Dermis lymphatic vessel endothelial cell (primary cell): Measurements from ENCODE around the gene ABCG4. TPM values are rescaled to one million over a fixed set of nuclear protein-coding genes. Genes with fewer than 3 reads are reported as not detected.

ENCODE experiments used
- total RNA-seq: library from RNA; depleted of rRNA; stranded (reverse); fragments of >200 nt; gene quantifications from 2 replicates; pipeline ENCODE4 v1.2.1, GENCODE V29; 2014

The ABCG4 gene
- total RNA-seq, result under 0.01 TPM in 2 replicates

DNA sequence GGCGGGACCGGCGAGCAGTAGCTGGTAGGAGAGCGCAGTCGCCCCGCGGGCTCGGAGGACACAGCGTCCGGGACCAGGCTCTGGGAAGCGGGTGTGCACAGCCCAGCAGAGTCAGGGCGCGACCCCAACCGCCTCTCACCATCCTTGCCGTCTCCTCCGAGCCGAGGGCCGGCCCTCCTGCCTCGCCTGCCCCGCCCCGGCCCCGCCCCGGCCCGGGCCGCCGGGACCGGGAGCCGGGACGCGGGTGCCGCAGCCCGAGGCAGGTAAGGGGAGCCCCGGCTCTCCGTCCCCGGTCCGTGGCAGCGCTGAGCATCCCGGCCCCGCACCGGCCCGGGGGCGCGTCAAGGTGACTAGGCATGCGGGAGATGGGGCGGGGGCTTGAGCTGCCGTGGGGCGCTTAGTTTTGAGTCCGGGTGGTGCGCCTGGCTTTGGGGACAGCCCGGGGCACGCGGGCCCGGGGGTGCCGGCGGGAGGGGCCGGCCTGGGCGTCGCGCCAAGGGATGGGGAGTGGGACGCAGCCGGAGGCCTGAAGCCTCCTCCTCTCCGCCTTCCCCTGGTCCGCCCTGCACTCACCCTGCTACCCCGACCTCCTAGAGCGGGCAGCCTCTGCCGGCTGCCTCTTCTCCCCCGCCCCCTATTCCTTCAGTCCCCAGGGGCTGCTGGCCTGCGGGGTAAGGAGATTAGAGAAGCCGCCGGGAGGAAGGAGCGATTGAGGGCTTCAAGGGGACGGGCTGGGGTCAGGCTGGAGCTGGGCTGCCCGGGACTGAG lies at the start of gene ABCG4:
Gene ABCG4 (plus strand): TSS at position 35 of the 768 bp plus-strand sequence. CDS start 914 bp downstream, outside the sequence.

DNA sequence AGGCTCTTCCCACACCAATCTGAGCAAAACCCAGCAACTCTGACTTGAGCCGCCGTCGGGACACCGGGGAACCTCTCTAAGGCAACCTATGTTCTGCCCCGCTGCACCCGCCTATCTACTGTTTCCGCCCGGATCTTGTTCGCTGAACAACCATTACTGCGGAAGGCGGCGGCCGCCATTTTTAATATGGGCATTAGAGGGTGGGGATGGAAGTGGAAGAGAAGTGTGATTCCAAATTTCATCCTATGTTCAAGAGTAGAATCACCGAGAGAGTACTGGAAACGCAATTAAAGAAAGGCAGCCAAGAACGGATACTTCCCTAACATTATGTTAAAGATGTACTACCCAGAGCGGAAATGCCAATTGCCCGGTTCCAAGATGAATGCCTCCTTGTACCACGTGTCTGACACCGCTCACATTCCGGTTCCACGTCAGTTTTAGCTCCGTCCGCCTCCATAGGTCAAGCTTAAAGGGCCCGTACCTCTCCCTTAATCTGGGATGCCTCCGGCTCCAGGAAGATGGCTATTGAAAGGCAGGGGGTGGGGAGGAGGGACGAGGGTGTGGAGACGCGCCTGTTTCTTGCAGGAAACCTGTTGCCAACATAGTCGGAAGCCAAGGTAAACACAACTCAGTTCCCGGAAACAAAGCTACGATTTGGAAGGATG lies 47.0 kb upstream of the ABCG4 start, which contains the start of gene DPAGT1:
Gene DPAGT1 (minus strand): TSS at position 95 of the 665 bp plus-strand sequence. CDS start 198 bp downstream, outside the sequence.

DNA sequence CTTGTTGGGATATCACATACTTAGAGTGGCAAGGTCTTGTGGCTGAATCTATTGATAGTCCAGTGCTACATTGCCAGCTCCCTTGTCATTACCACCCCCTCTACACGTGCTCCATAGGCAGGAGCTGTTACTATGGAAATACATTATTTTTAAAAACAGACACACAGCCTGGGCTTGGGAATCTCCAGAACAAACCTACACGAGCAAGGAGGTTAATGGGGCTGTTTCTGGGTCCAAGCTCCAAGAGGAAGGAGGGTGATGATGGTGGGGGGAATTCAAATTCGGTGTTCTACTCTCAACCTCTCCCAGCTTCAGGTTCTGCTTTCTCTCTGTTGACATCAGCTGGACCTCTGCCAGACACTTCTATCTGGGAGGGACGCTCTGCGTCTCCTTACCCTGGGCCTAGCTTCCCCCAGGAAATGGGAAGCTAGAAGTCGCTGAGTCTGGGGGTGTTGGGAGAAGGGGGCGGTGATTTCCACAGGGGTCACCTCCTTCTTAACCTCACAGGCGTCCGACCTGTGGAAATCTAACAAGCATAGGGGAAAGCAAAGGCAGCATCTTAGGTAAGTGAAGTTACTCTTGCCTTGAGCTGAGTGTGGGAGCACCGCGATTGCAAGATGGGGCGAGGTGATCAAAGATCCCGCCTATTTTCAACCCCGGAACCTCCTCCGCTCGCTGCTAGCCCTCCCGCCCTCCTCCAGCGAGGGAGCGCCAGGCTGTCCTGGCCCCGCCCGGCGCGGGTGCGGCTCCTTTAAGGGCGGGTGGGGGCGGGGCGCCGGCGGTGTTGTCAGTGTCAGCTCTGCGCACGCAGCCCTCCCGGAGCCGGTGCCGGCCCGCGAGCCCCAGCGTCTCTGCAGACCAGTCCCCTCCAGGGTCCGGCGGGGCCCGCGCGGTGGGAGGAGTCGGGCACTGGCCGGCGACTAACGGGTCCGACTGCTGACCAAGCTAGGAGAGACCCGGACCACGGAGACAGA lies 42.0 kb upstream of the ABCG4 start, which contains the start of gene C2CD2L:
Gene C2CD2L (plus strand): TSS at position 781 of the 974 bp plus-strand sequence. CDS start 398 bp downstream, outside the sequence.

DNA sequence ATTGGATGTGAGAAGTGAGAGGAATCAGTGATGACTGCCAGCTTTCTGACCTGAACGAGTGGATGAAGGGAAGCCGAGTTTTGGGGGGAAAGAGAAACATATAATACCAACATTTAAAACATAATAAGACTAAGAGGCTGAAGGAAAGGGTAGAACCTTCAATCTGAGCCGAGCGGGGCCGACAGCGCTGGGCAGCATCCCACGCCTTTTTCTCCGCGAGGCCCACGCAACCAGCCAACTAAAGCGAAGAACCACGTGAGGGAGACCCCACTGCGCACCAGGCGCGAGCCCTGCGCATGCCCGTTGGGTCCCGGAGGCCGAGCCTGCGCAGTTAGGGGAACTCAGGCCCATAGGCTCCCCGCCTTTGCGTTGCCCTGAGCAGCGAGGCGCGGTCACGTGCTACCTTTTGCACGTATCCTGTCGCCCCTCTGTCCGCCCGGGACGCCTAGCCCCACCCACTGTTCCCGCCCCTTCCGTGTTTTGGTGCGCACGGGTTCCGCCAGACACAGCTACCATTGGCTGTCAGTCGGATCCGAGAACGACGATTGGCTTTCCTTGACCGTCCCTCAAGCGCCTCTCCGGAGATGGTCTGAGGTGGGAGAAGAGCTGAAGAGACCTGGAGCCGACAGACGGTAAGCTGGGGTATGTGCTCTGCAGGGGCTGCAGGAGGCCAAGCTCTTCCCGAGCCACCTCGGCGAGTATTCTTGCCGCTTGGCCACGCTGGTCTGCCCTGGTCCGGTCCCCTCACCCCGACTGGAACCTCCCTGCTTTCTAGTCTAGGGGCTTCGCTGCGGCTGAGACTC lies 27.6 kb upstream of the ABCG4 start, which contains the start of gene HINFP:
Gene HINFP (plus strand): TSS at position 573 of the 803 bp plus-strand sequence. CDS start 5,365 bp downstream, outside the sequence.

DNA sequence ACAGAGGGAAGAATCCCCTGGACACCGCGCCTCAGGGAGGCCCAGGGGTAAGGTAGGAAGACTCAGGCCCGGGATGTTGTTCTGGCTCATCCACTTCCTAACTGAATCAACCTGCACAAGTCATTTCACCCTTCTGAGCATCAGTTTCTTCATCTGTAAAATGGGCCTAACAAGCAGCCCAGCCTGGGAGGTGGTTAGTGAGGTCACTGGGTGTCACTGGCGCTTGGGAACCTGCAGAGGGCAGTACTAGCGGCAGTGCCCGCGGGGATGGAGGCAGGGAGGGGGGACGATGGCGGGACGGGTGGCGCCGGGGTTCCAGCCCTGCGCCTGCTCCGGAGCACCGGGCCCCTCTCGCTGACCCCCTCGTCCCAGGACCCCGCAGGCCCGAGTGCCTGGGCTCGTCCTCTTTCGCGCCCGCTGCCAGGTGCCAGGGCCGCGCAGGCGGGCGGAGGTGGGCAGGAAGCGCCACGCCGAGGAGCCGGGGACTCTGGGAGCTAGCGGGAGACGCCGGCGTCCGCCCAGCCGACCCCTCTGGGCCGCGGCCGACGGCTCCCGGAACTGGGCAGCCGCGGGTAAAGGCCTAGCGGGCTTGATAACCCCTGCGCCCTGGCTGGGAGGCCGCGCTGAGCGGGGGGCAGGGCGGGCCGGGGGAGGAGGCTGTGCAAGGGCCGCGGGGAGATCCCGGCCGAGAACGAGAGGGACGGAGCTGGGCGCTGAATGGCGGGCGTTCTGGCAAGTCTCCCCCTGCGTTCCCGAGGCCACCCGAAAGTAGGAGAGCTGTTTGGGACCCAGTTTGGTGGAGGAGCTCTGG lies 19.8 kb downstream of the ABCG4 start, which contains the start of gene NLRX1:
Gene NLRX1 (plus strand): TSS at position 255 of the 811 bp plus-strand sequence. CDS start 2,679 bp downstream, outside the sequence.

DNA sequence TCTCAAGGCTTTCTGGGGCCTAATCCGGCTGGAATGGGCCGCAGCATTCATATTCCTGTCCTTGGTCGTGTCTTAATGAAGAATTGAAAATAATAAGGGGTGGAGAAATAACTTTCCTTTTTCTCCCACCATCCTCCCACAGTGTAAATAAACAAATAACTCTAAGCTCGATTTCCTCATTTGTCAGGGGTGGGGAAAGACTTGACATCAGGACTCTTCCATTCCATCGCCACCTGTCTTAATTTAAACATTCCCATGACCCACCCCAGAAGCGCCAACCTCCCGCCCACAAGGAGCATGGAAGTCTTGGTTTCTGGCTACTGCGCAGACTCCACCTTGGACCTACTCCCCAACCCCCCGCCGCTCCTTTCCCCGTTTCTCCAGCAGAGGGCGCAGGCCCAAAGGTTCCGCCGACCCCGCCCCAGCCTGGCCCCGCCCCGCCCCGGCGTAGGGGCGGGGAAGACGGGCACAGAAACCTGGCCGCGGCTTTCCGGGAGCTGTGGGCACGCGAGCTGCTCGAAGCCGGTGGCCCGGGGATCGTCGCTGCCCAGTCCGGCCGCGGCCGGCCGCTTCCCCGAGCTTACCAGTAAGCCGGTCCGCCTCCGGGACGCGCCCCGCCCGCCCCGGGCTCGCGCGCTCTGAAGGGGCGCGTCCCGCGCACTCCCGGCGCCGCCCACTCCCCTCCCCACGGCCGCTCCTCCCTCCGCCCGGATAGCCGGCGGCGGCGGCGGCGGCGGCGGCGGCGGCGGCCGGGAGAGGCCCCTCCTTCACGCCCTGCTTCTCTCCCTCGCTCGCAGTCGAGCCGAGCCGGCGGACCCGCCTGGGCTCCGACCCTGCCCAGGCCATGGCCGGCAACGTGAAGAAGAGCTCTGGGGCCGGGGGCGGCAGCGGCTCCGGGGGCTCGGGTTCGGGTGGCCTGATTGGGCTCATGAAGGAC lies 57.0 kb downstream of the ABCG4 start, which contains the start of gene CBL:
Gene CBL (plus strand): TSS at position 766 of the 937 bp plus-strand sequence. CDS start 79 bp downstream, at position 845.

Other genes with a start within 250 kb of the ABCG4 start
- gene BCL9L, start 223.1 kb upstream of the ABCG4 start, total RNA-seq, result 5.1 and 5.5 TPM in 2 replicates
- gene UPK2, start 192.8 kb upstream of the ABCG4 start, total RNA-seq, result not detected in 2 replicates
- not detected in 2 replicates for gene FOXR1, start 177.3 kb upstream of the ABCG4 start, total RNA-seq
- 8.9 and 9.3 TPM in 2 replicates for gene CENATAC, start 150.9 kb upstream of the ABCG4 start, total RNA-seq
- 631 and 888 TPM in 2 replicates for gene RPS25, start 130.7 kb upstream of the ABCG4 start, total RNA-seq
- gene TRAPPC4, start 130.3 kb upstream of the ABCG4 start, total RNA-seq, result 66.1 and 89.7 TPM in 2 replicates
- 13.2 and 13.8 TPM in 2 replicates for gene SLC37A4, start 118.2 kb upstream of the ABCG4 start, total RNA-seq
- gene HYOU1, start 91.8 kb upstream of the ABCG4 start, total RNA-seq, result 199 and 221 TPM in 2 replicates
- 27.8 and 30.6 TPM in 2 replicates for gene VPS11, start 81.2 kb upstream of the ABCG4 start, total RNA-seq
- gene HMBS, start 64.2 kb upstream of the ABCG4 start, total RNA-seq, result 3.3 and 4.0 TPM in 2 replicates
- 12.7 and 13.8 TPM in 2 replicates for gene DPAGT1, start 47.2 kb upstream of the ABCG4 start, total RNA-seq
- gene C2CD2L, start 41.7 kb upstream of the ABCG4 start, total RNA-seq, result 2.4 and 3.6 TPM in 2 replicates
- gene HINFP, start 27.5 kb upstream of the ABCG4 start, total RNA-seq, result 13.4 and 14.2 TPM in 2 replicates
- gene NLRX1, start 19.7 kb downstream of the ABCG4 start, total RNA-seq, result 9.5 and 11.1 TPM in 2 replicates
- 0.17 TPM in 1 of 2 replicates, not detected in the other for gene NHERF4, start 36.4 kb downstream of the ABCG4 start, total RNA-seq
- 8.1 and 8.8 TPM in 2 replicates for gene CBL, start 57.3 kb downstream of the ABCG4 start, total RNA-seq
- 17.2 and 35.5 TPM in 2 replicates for gene MCAM, start 168.1 kb downstream of the ABCG4 start, total RNA-seq
- gene RNF26, start 185.5 kb downstream of the ABCG4 start, total RNA-seq, result 2.1 and 2.3 TPM in 2 replicates
- 80.2 and 89.1 TPM in 2 replicates for gene C1QTNF5, start 191.8 kb downstream of the ABCG4 start, total RNA-seq
- gene MFRP, start 197.7 kb downstream of the ABCG4 start, total RNA-seq, result under 0.01 TPM in 1 of 2 replicates, not detected in the other
- gene USP2, start 232.6 kb downstream of the ABCG4 start, total RNA-seq, result under 0.01 and 0.26 TPM in 2 replicates